ENCODE measurements around the gene GPR6.

DNA sequence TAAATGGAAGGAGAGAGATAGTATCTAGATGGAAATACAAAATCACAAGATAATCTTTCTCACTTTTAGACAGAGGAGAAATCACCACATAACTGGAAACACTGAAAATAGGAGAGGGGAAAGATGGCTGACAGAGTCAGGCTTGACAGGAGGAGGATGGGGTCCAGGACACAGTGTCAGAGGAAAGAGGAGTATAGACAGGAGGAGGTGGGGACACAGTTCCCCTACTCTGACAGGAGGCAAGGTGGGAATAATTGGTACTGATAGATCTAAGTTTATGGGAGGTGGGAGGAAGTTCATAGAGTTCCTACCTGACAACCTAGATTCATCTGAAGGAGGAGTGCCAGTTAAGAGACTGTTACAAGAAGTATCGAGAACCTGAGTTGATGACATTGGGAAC, 9.1 kb downstream of the GPR6 start:
- TF ChIP-seq ZNF510 (tag by site-specific recombination; IDR thresholded peaks at IDR 0.05; ENCODE audit: insufficient replicate concordance) = no peak
- TF ChIP-seq SP2 (tag by site-specific recombination; IDR thresholded peaks at IDR 0.05) = no peak
- TF ChIP-seq KLF9 (tag by site-specific recombination; IDR thresholded peaks at IDR 0.05; ENCODE audit: low read depth) = no peak
- TF ChIP-seq CTCF (tag by site-specific recombination; IDR thresholded peaks at IDR 0.05) = no peak
- TF ChIP-seq ZFP41 (tag by site-specific recombination; IDR thresholded peaks at IDR 0.05; ENCODE audit: borderline replicate concordance) = no peak
- TF ChIP-seq, protein P1, sequence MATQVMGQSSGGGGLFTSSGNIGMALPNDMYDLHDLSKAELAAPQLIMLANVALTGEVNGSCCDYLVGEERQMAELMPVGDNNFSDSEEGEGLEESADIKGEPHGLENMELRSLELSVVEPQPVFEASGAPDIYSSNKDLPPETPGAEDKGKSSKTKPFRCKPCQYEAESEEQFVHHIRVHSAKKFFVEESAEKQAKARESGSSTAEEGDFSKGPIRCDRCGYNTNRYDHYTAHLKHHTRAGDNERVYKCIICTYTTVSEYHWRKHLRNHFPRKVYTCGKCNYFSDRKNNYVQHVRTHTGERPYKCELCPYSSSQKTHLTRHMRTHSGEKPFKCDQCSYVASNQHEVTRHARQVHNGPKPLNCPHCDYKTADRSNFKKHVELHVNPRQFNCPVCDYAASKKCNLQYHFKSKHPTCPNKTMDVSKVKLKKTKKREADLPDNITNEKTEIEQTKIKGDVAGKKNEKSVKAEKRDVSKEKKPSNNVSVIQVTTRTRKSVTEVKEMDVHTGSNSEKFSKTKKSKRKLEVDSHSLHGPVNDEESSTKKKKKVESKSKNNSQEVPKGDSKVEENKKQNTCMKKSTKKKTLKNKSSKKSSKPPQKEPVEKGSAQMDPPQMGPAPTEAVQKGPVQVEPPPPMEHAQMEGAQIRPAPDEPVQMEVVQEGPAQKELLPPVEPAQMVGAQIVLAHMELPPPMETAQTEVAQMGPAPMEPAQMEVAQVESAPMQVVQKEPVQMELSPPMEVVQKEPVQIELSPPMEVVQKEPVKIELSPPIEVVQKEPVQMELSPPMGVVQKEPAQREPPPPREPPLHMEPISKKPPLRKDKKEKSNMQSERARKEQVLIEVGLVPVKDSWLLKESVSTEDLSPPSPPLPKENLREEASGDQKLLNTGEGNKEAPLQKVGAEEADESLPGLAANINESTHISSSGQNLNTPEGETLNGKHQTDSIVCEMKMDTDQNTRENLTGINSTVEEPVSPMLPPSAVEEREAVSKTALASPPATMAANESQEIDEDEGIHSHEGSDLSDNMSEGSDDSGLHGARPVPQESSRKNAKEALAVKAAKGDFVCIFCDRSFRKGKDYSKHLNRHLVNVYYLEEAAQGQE (tag by site-specific recombination; IDR thresholded peaks at IDR 0.05) = no peak
- no peak for TF ChIP-seq ZNF704 (tag by site-specific recombination; IDR thresholded peaks at IDR 0.05)
- TF ChIP-seq ZNF561 (tag by site-specific recombination; IDR thresholded peaks at IDR 0.05; ENCODE audit: borderline replicate concordance) = no peak
- TF ChIP-seq ZNF114 (tag by site-specific recombination; IDR thresholded peaks at IDR 0.05) = no peak
- TF ChIP-seq ZBTB8A (tag by site-specific recombination; IDR thresholded peaks at IDR 0.05) = no peak
